Upper lobe of left lung (tissue), 6 donors: ENCODE measurements around the gene SND1. TPM values are rescaled to one million over a fixed set of nuclear protein-coding genes. Genes with fewer than 3 reads are reported as not detected.
A peak's percentile ranks its signal among the peaks of the same experiment; 100 is the strongest.

Experiments used
- ATAC-seq, 2 donors: fragments of 200-7000 bp; cut with Tn5 transposase; one replicate each; pipeline ENCODE4 v1.9.1; 2022; ENCODE audit warnings: mild to moderate bottlenecking in 2 of 2, moderate library complexity in 2 of 2; ENCODE audit not compliant: low FRiP score in 2 of 2
- DNase-seq, 2 donors: peaks; one replicate each; pipeline ENCODE4 v3.0.0-alpha.2; 2019 to 2020
- H3K27ac ChIP-seq, 4 donors: fragments of 200-600 bp; sonication (generic); one replicate each; pipeline ENCODE4 v1.5.1; 2016 to 2019
- H3K27me3 ChIP-seq, 4 donors: fragments of 200-600 bp; sonication (generic); one replicate each; pipeline ENCODE4 v1.5.1; 2017 to 2019
- H3K36me3 ChIP-seq, 4 donors: fragments of 200-600 bp; sonication (generic); one replicate each; pipeline ENCODE4 v1.5.1; 2016 to 2019
- H3K4me1 ChIP-seq, 4 donors: fragments of 200-600 bp; sonication (generic); one replicate each; pipeline ENCODE4 v1.5.1; 2018 to 2019
- H3K4me3 ChIP-seq, 4 donors: fragments of 200-600 bp; sonication (generic); one replicate each; pipeline ENCODE4 v1.5.1; 2017 to 2019; ENCODE audit warnings: mild to moderate bottlenecking in 2 of 4, moderate library complexity in 1 of 4
- H3K9me3 ChIP-seq, 4 donors: fragments of 200-600 bp; sonication (generic); one replicate each; pipeline ENCODE4 v1.5.1; 2018 to 2019
- CTCF ChIP-seq, 6 experiments: fragments of 450-650 bp in 4 of 6; fragments of 200-600 bp in 2 of 6; sonication (generic) in 2 of 6; IDR thresholded peaks; one replicate each; pipeline ENCODE4 v1.5.1; 2016 to 2019; ENCODE audit warnings: antibody characterized with exemption in 6 of 6
- EP300 ChIP-seq, 4 donors: sonication (generic); formaldehyde crosslinking; IDR thresholded peaks; one replicate each; pipeline ENCODE4 v1.5.1; 2017; ENCODE audit warnings: antibody characterized with exemption in 4 of 4, control low read depth in 2 of 4
- POLR2A ChIP-seq, 4 donors: fragments of 450-650 bp; IDR thresholded peaks; one replicate each; pipeline ENCODE4 v1.5.1; 2016 to 2017; ENCODE audit warnings: antibody characterized with exemption in 4 of 4, mild to moderate bottlenecking in 2 of 4
- POLR2AphosphoS5 ChIP-seq, 2 donors: sonication (generic); formaldehyde crosslinking; IDR thresholded peaks; one replicate each; pipeline ENCODE4 v1.5.1; 2017; ENCODE audit warnings: antibody characterized with exemption in 2 of 2
- WGBS, 2 donors: methylation state at CpG; one replicate each; pipeline ENCODE4 v1.1.5; 2017 to 2018; 5-methylcytosine and 5-hydroxymethylcytosine counted together
- total RNA-seq, 6 donors: library from RNA; depleted of rRNA in 4 of 6; stranded (reverse); fragments of >200 nt in 4 of 6; gene quantifications; one replicate each; pipeline versions ENCODE4 v1.1.0 to v1.2.1, GENCODE V29; 2016 to 2021
- donor health status: DM: no; HTN: no; CAD: no; lungs with moderate emphysema.
- donor health status: DM: no; HTN: yes; CAD: no; lungs with severe emphysema.

SND1 gene
- total RNA-seq, 6 donors from 2014 or later: 107 to 167 (median 121) TPM

- Histone ChIP-seq H3K4me3 (no peak overlapping the region), H3K27ac (no peak overlapping the region), H3K36me3 (no peaks in the 10 kb centered on the region), H3K9me3 (no peaks in the 10 kb centered on the region), H3K27me3 (no peaks in the 10 kb centered on the region), H3K4me1 (no peaks in the 10 kb centered on the region)
- TF ChIP-seq POLR2A (IDR thresholded peaks at IDR 0.05): no peak
- TF ChIP-seq POLR2AphosphoS5 (IDR thresholded peaks at IDR 0.05): no peak
- no peak for TF ChIP-seq CTCF (IDR thresholded peaks at IDR 0.05)
- TF ChIP-seq EP300 (IDR thresholded peaks at IDR 0.05): no peak
- 84 to 89% methylated on average over 4 to 5 of the region's 5 CpGs for WGBS, 2 donors
- ATAC-seq (peak in 1 of 2 donors; percentile 63), DNase-seq (no peak)
These were observed 288.6 kb downstream of the SND1 start for GRCh38 chr7:127940381-127941160.

DNA sequence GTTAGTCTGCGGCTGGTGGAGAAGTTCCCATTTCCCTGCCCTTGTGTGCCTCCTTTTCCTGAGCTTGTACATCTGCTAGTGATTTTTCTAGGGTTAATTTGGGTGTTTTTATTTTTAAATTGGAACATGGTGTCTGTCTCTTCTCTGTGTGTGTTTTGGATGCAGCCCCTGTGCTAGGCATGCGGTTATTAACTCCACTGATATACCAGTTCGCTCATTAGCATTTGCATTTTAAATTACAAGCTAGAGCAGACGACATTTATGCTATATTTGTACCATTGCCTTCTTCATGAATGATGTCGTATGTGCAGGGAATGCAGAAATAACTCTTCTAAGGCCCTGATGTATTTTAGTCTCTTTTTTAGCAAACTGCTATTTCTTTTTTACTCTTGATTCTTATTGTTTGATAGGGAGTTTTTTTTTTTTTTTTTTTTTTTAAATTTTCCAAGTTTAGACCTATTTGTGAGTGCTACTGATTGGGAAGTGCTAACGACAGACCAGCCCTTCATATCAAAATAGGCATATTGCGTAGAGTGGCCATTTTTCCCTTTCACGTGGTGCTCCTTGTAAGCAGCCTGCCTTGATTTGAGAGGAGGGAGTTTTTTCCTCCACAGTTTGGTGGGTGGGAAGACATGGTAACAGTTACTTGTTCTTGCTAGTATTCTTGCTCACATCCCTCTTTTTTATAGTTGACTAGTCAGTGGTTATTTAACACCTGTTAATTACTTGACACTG is 289.6 kb downstream of the SND1 start:
- Histone ChIP-seq H3K27ac (no peak overlapping the region), H3K9me3 (no peaks in the 10 kb centered on the region), H3K36me3 (no peaks in the 10 kb centered on the region), H3K4me3 (no peak overlapping the region), H3K27me3 (no peaks in the 10 kb centered on the region), H3K4me1 (no peaks in the 10 kb centered on the region)
- 95 to 96% methylated on average over 8 of the region's 8 CpGs for WGBS, 2 donors
- DNase-seq (no peak), ATAC-seq (no peak)
- no peak for TF ChIP-seq CTCF (IDR thresholded peaks at IDR 0.05)
- TF ChIP-seq POLR2AphosphoS5 (IDR thresholded peaks at IDR 0.05): no peak
- no peak for TF ChIP-seq POLR2A (IDR thresholded peaks at IDR 0.05)
- no peak for TF ChIP-seq EP300 (IDR thresholded peaks at IDR 0.05)

- Histone ChIP-seq H3K27me3 (no peaks in the 10 kb centered on the region), H3K27ac (no peak overlapping the region), H3K36me3 (no peaks in the 10 kb centered on the region), H3K9me3 (no peaks in the 10 kb centered on the region), H3K4me3 (no peak overlapping the region), H3K4me1 (peaks cover 0 to 1% (median 0%) of the 10 kb centered on the region in 4 donors)
- TF ChIP-seq POLR2A (IDR thresholded peaks at IDR 0.05) (no peak), CTCF (IDR thresholded peaks at IDR 0.05) (no peak), POLR2AphosphoS5 (IDR thresholded peaks at IDR 0.05) (no peak), EP300 (IDR thresholded peaks at IDR 0.05) (no peak)
- ATAC-seq: no peak
- 85 to 87% methylated on average over 15 to 16 of the region's 16 CpGs for WGBS, 2 donors
- peak in 1 of 2 donors; percentile 22 for DNase-seq
These were observed 291.8 kb downstream of the SND1 start for GRCh38 chr7:127943541-127944521.

GRCh38 chr7:127946111-127946510 is 294.1 kb downstream of the SND1 start:
- TF ChIP-seq POLR2AphosphoS5 (IDR thresholded peaks at IDR 0.05) (no peak), POLR2A (IDR thresholded peaks at IDR 0.05) (no peak)
- Histone ChIP-seq H3K4me3 (no peak overlapping the region), H3K27me3 (no peaks in the 10 kb centered on the region), H3K9me3 (no peaks in the 10 kb centered on the region), H3K27ac (no peak overlapping the region), H3K4me1 (peaks cover 0 to 15% (median 7%) of the 10 kb centered on the region in 4 donors), H3K36me3 (no peaks in the 10 kb centered on the region)
- no peak for DNase-seq
- no peak for ATAC-seq
